ENCODE measurements around the gene PDE10A. TPM values are rescaled to one million over a fixed set of nuclear protein-coding genes. Genes with fewer than 3 reads are reported as not detected.

Gene PDE10A
- total RNA-seq, 1 donor: 12.7 TPM

DNA sequence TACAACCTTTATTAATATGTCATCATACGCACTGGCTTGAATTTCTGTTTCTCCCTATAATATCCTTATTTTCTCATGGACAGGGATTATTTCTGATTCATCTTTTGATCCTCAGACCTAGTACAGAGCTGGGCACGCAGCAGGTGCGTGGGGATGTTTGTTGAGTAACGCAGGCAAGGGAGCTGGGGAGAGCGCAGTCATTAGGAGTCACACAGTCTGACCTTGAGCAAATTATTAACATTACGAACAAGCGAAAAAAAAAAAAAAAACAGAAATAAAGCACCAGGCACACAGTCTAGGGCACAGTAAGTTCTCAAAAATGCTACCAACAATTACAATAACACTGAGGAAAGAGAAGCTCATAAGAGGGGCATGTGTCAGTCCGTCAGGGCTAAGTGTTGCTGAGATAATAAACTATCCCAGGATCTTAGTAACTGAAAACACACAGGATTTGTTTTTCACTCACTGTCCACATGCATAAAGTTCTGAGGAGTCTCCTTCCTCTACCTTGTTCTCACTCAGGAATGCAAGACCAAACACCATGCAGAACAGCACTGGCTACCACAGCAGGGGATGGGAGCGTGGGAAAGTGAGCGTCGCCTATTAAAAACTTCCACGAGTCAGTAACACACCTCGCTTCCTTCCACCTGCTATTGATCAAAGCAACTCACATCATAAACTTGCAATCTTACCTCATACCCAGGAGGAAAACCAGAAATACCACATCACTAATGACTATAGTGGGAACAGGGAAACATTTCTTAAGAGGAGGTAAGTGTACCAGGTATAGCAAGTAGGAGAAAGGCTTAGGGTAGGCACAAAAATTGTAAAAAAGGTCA, 56.9 kb downstream of the PDE10A start:
- H3K4me3 ChIP-seq (ENCODE audit: low read depth, low read length): no peak overlapping the region
- no peak for DNase-seq (ENCODE audit: low read depth)
- TF ChIP-seq CTCF (IDR thresholded peaks at IDR 0.05; ENCODE audit: insufficient read depth, low read length): no peak

- H3K4me3 ChIP-seq (ENCODE audit: low read depth, low read length): no peak overlapping the region
- TF ChIP-seq CTCF (IDR thresholded peaks at IDR 0.05; ENCODE audit: insufficient read depth, low read length): no peak
- DNase-seq (ENCODE audit: low read depth): no peak
Observed at GRCh38 chr6:165605182-165605875, 57.7 kb downstream of the PDE10A start.

GRCh38 chr6:165602291-165602690, 60.8 kb downstream of the PDE10A start:
- TF ChIP-seq CTCF (IDR thresholded peaks at IDR 0.05; ENCODE audit: insufficient read depth, low read length): no peak
- DNase-seq (ENCODE audit: low read depth): no peak
- H3K4me3 ChIP-seq (ENCODE audit: low read depth, low read length): no peak overlapping the region

- no peak for TF ChIP-seq CTCF (IDR thresholded peaks at IDR 0.05; ENCODE audit: insufficient read depth, low read length)
- DNase-seq (ENCODE audit: low read depth): no peak
- no peak overlapping the region for H3K4me3 ChIP-seq (ENCODE audit: low read depth, low read length)
Observed at GRCh38 chr6:165600606-165601005, 62.4 kb downstream of the PDE10A start.

GRCh38 chr6:165599596-165600487, 63.2 kb downstream of the PDE10A start:
- DNase-seq (ENCODE audit: low read depth): no peak
- no peak for TF ChIP-seq CTCF (IDR thresholded peaks at IDR 0.05; ENCODE audit: insufficient read depth, low read length)
- H3K4me3 ChIP-seq (ENCODE audit: low read depth, low read length): no peak overlapping the region

DNA sequence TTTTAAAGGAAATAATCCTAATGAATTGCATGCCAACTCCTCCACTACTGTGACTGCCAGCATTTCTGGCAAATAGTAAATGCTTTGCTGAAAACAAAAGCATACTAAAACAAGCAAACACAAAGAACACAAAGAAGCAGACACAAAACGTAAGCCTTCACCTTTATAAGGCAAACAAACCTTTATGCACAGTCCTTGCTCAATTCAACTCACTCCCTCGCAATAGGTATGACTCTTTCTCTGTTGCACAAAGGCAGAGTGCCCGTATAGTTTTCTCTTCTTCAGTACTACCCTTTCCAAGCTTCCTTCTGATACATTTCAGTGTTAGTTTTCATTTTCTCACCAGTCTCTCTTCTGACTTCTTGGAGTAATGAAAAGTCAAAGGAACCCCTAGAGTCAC, 63.9 kb downstream of the PDE10A start:
- no peak for DNase-seq (ENCODE audit: low read depth)
- TF ChIP-seq CTCF (IDR thresholded peaks at IDR 0.05; ENCODE audit: insufficient read depth, low read length): no peak
- H3K4me3 ChIP-seq (ENCODE audit: low read depth, low read length): no peak overlapping the region

Measured in fibroblast of the aortic adventitia (primary cell).